Measurements from ENCODE around the gene CHI3L1.

Gene CHI3L1

DNA sequence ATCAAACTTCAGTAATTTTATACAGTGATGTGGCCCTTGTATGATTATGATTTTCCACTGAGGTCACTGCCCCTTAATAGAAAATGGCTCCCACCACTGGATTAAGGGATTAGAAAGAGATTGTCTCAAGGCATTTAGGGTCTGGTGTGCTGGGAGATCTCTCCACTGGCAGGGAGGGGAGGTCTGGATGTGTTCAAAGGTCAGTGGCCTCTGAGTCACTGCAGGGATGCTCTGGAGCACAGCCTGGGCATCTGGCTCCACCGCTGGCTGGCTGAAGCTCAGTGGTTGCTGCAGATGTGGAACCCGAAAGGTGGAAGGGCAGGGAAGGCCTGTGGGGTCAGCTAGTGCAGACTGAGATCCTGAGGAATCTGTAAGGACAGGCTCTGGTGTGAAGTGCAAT lies 18.3 kb upstream of the CHI3L1 start:
- H3K4me3 ChIP-seq (ENCODE audit: low read depth, low read length) = no peak overlapping the region
- no peaks in the 10 kb centered on the region for H3K4me1 ChIP-seq (ENCODE audit: control insufficient read depth, insufficient read depth, low read length)
- H3K36me3 ChIP-seq (ENCODE audit: control insufficient read depth, insufficient read depth, low read length) = no peaks in the 10 kb centered on the region
- H3K9me3 ChIP-seq (ENCODE audit: control insufficient read depth, insufficient read depth, low read length) = no peaks in the 10 kb centered on the region
- no peaks in the 10 kb centered on the region for H3K27me3 ChIP-seq (ENCODE audit: control insufficient read depth, insufficient read depth, low read length)
- H3K9ac ChIP-seq (ENCODE audit: low read depth, low read length) = no peak overlapping the region
- no peak overlapping the region for H3K27ac ChIP-seq (ENCODE audit: low read depth, low read length)

DNA sequence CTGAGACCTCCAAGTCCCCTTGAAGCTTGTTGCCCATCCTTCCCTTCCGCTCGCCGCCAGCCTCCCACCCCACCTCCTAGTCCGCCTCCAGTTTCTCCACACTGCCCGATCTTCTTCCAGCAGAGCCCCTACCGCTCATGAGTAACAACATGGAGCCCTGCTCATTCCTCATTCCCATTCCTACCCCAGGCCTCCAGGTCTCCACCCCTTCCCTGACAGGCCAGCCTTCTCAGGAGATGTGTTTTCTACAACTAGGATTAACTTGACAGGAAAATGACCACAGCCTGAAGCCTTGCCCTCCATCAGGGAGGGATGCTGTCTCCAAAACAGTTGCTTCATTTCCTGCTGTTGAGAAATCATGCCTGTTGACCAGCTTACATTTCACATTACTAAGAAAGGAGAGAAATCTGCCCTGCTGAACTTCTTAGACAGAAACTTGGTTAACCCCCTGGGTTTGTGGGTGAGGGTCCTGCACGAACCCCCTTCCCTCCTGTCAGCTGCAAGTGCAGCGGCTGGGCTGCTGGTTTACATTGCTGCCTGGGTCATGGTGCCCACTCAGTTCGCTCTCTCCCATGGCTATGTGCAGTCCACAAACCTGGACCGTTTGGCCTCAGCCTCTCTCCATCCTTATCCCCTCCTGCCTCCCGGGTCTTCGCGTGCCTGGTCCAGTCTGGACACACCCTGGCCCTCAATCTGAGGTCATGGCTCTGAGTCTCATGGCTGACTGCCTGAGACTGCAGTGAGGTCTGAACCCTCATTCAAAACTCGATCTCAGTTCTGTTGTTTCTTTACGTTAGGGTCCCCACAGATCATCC lies 16.1 kb upstream of the CHI3L1 start:
- Histone ChIP-seq H3K9me3 (ENCODE audit: control insufficient read depth, insufficient read depth, low read length) (no peaks in the 10 kb centered on the region), H3K27ac (ENCODE audit: low read depth, low read length) (no peak overlapping the region), H3K4me1 (ENCODE audit: control insufficient read depth, insufficient read depth, low read length) (no peaks in the 10 kb centered on the region), H3K9ac (ENCODE audit: low read depth, low read length) (no peak overlapping the region), H3K4me3 (ENCODE audit: low read depth, low read length) (no peak overlapping the region), H3K36me3 (ENCODE audit: control insufficient read depth, insufficient read depth, low read length) (no peaks in the 10 kb centered on the region), H3K27me3 (ENCODE audit: control insufficient read depth, insufficient read depth, low read length) (no peaks in the 10 kb centered on the region)

DNA sequence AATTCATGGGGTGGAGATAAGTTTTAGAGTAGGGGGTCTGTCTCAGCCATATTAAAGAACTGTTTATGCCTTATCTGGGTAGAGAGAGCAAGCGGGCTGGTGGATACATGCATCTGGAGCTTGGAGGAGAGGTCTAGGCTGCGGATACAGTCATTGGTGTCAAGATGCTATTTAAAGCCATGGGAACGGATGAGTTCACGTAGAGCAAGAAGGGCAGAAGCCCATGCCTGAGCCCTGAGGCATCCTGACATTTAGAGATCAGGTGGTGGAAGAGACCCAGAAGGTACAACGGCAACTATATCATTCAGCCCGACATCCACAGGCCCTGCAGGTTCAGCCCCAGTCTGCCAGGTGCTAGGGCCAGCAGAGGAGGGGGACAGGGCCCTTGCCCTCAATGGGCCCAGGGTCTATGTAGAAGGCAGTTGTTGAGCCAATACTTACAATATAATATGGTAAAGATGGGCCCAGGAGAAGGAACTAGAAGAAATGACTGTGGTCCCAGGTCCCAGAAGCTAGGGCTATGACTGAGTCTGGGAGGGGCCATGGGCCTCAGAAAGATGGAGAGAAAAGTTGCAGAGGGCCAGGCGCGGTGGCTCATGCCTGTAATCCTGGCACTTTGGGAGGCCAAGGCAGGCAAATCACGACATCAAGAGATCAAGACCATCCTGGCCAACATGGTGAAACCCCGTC lies 15.2 kb upstream of the CHI3L1 start:
- no peak overlapping the region for H3K27ac ChIP-seq (ENCODE audit: low read depth, low read length)
- no peaks in the 10 kb centered on the region for H3K9me3 ChIP-seq (ENCODE audit: control insufficient read depth, insufficient read depth, low read length)
- H3K27me3 ChIP-seq (ENCODE audit: control insufficient read depth, insufficient read depth, low read length) = no peaks in the 10 kb centered on the region

DNA sequence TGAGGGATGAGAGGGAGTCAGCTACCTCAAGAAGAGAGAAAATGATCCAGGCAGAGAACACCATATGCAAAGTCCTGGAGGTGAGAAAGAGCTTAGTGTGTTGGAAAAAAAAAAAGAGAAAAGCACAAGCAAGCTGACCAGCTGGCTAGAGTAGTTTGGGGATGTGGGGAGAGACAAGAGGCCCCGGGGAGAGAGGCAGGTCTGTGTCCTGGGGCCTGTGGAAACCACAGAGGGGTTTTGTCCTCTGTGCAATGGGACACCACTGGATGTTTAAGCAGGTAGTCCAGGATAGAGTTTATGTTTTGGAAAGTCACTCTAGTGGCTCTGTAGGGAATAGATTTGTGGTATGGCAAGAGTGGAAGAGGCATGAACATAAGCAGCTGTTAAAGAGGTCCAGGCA lies 14.4 kb upstream of the CHI3L1 start:
- Histone ChIP-seq H3K27ac (ENCODE audit: low read depth, low read length) (no peak overlapping the region), H3K4me1 (ENCODE audit: control insufficient read depth, insufficient read depth, low read length) (no peaks in the 10 kb centered on the region), H3K9ac (ENCODE audit: low read depth, low read length) (no peak overlapping the region), H3K36me3 (ENCODE audit: control insufficient read depth, insufficient read depth, low read length) (no peaks in the 10 kb centered on the region), H3K9me3 (ENCODE audit: control insufficient read depth, insufficient read depth, low read length) (no peaks in the 10 kb centered on the region), H3K27me3 (ENCODE audit: control insufficient read depth, insufficient read depth, low read length) (no peaks in the 10 kb centered on the region), H3K4me3 (ENCODE audit: low read depth, low read length) (no peak overlapping the region)

More for the DNA sequence above, 15.2 kb upstream of the CHI3L1 start:
- Histone ChIP-seq H3K36me3 (ENCODE audit: control insufficient read depth, insufficient read depth, low read length) (no peaks in the 10 kb centered on the region), H3K9ac (ENCODE audit: low read depth, low read length) (no peak overlapping the region), H3K4me3 (ENCODE audit: low read depth, low read length) (no peak overlapping the region), H3K4me1 (ENCODE audit: control insufficient read depth, insufficient read depth, low read length) (no peaks in the 10 kb centered on the region)

DNA sequence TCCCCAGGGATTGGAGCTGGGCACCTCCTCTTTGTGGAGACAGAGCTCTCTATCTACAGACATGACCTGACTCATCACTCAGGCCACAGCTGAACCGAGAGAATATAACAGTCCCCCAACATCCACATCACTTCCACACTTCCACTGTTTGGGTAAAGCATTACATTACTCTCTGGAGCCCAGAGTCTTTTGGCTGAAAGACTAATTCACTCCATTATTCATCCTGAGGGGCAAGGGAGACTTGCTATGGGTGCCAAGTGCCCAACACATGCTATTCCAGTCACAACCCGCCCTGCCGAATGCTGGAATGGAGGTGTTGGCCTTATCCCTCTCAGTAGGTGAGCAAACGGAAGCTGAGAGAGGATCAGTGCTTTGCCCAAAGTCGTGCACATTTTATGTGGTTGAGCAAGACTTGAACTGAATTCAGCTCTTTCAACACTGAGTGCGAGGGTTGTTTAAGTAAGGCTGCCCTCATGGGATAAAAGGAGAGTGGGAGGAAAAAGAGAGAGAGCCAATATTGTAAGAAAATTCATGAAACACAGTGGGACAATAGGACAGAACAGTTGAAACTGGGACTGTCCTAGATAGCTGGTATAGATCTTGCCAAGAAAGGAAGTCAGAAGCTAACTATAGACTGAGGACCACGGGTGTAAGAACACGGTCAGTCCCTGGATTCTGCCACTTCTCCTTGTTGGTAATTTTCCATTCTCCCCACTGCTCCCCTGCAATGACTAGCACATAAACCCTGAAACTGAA lies 13.5 kb upstream of the CHI3L1 start:
- Histone ChIP-seq H3K9ac (ENCODE audit: low read depth, low read length) (no peak overlapping the region), H3K4me3 (ENCODE audit: low read depth, low read length) (no peak overlapping the region), H3K4me1 (ENCODE audit: control insufficient read depth, insufficient read depth, low read length) (no peaks in the 10 kb centered on the region), H3K36me3 (ENCODE audit: control insufficient read depth, insufficient read depth, low read length) (no peaks in the 10 kb centered on the region), H3K9me3 (ENCODE audit: control insufficient read depth, insufficient read depth, low read length) (no peaks in the 10 kb centered on the region), H3K27me3 (ENCODE audit: control insufficient read depth, insufficient read depth, low read length) (no peaks in the 10 kb centered on the region), H3K27ac (ENCODE audit: low read depth, low read length) (no peak overlapping the region)

DNA sequence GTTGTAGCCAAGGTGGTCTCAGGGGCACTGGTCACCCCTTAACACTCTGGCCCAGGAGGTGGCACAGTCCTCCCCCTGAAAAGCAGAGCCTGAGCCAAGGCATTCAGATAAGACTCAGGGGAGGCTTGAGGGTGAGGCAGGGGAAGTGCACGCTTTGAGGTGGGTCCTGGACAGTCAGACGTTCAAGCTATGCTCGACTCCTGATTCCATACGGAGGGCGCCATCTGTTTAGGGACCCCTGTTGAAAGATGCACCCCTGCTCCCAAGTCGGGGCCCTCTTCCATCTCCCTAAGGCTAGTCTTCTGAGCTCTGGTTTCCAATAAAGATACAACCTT lies 12.9 kb upstream of the CHI3L1 start:
- Histone ChIP-seq H3K36me3 (ENCODE audit: control insufficient read depth, insufficient read depth, low read length) (no peaks in the 10 kb centered on the region), H3K27me3 (ENCODE audit: control insufficient read depth, insufficient read depth, low read length) (no peaks in the 10 kb centered on the region), H3K9ac (ENCODE audit: low read depth, low read length) (no peak overlapping the region), H3K9me3 (ENCODE audit: control insufficient read depth, insufficient read depth, low read length) (no peaks in the 10 kb centered on the region), H3K4me1 (ENCODE audit: control insufficient read depth, insufficient read depth, low read length) (no peaks in the 10 kb centered on the region), H3K27ac (ENCODE audit: low read depth, low read length) (no peak overlapping the region), H3K4me3 (ENCODE audit: low read depth, low read length) (no peak overlapping the region)

DNA sequence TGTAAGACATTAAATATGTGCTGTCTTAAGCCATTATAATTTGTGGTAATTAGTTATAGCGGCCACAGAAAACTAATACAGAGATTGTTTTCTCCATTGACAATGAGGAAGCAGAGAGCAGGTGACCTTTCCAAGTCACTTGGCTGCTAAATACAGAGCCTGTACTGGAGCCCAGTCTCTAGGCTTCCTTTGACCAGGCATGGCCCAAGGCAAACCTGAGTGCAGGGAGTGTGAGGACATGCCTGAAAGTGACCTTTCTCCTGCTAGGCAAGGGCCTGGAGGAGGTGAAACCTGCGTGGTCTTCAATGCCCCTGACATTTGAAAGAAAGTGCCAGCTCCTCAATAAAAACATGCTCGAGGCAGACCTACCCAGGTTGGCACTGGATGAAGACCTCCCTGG lies 12.5 kb upstream of the CHI3L1 start:
- H3K4me1 ChIP-seq (ENCODE audit: control insufficient read depth, insufficient read depth, low read length) = no peaks in the 10 kb centered on the region

DNA sequence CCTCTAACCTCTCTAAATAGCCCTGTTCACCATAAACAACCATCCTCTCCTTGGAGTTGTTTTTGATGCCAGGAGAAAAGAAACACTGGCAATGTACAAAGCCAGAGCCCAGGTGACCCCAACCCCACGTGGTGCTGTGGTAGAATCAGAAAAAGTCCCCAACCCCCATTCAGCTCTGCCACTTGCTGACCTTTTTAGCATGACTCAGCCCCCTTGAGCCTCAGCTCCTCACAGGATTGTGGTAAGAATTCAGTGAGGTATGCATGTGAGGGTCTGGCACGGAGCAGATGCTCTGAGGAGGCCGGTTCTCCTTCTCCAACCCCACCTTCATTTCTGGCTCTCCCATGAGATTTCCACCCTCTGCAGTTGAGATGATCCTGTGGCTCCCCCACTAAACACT lies 11.1 kb upstream of the CHI3L1 start:
- H3K9ac ChIP-seq (ENCODE audit: low read depth, low read length) = no peak overlapping the region
- no peak overlapping the region for H3K27ac ChIP-seq (ENCODE audit: low read depth, low read length)
- H3K27me3 ChIP-seq (ENCODE audit: control insufficient read depth, insufficient read depth, low read length) = no peaks in the 10 kb centered on the region
- H3K4me3 ChIP-seq (ENCODE audit: low read depth, low read length) = no peak overlapping the region
- H3K36me3 ChIP-seq (ENCODE audit: control insufficient read depth, insufficient read depth, low read length) = no peaks in the 10 kb centered on the region
- no peaks in the 10 kb centered on the region for H3K4me1 ChIP-seq (ENCODE audit: control insufficient read depth, insufficient read depth, low read length)
- H3K9me3 ChIP-seq (ENCODE audit: control insufficient read depth, insufficient read depth, low read length) = no peaks in the 10 kb centered on the region

More for the DNA sequence above, 12.5 kb upstream of the CHI3L1 start:
- no peaks in the 10 kb centered on the region for H3K27me3 ChIP-seq (ENCODE audit: control insufficient read depth, insufficient read depth, low read length)
- no peak overlapping the region for H3K9ac ChIP-seq (ENCODE audit: low read depth, low read length)
- H3K4me3 ChIP-seq (ENCODE audit: low read depth, low read length) = no peak overlapping the region
- no peaks in the 10 kb centered on the region for H3K9me3 ChIP-seq (ENCODE audit: control insufficient read depth, insufficient read depth, low read length)
- no peaks in the 10 kb centered on the region for H3K36me3 ChIP-seq (ENCODE audit: control insufficient read depth, insufficient read depth, low read length)
- no peak overlapping the region for H3K27ac ChIP-seq (ENCODE audit: low read depth, low read length)

DNA sequence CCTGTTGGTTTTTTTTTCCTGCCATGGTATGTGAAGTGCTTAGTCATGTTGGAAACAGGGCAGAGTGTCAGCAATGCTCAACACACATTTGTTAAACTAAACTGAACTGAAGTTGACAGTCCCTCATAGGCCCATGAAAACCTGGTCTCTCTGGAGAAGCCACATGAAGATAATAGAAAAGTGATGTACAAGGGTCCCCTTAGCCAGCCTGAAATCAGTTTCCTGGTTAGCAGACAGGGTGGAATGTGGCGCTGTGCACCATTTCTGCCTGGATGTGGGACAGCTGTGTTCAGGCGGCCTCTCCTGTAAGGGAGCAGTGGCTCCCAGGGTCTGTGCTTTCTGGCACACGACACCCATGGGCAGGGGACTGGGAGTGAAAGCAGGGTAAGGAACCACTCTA lies 9.9 kb upstream of the CHI3L1 start:
- no peak overlapping the region for H3K9ac ChIP-seq (ENCODE audit: low read depth, low read length)
- H3K9me3 ChIP-seq (ENCODE audit: control insufficient read depth, insufficient read depth, low read length) = no peaks in the 10 kb centered on the region
- H3K27ac ChIP-seq (ENCODE audit: low read depth, low read length) = no peak overlapping the region
- H3K27me3 ChIP-seq (ENCODE audit: control insufficient read depth, insufficient read depth, low read length) = no peaks in the 10 kb centered on the region
- H3K36me3 ChIP-seq (ENCODE audit: control insufficient read depth, insufficient read depth, low read length) = no peaks in the 10 kb centered on the region
- H3K4me1 ChIP-seq (ENCODE audit: control insufficient read depth, insufficient read depth, low read length) = no peaks in the 10 kb centered on the region
- no peak overlapping the region for H3K4me3 ChIP-seq (ENCODE audit: low read depth, low read length)

DNA sequence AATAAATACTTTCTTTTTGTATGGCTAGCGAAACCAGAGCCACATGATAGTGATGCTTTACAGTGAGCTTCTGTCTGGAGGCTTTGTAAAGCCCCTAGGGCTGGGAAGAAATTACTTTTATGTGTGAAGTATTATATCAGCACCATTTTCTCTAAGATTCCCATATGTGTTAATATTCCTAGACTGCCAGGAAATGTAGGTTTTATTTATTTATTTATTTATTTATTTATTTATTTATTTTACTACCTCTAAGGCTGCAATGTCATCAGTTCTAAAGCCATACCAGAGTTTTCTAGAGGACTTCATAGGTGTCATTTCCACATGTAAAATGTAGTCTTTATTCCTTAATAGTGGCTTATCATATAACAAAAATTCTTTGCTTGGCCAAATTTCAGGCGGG lies 4.4 kb upstream of the CHI3L1 start:
- Histone ChIP-seq H3K27me3 (ENCODE audit: control insufficient read depth, insufficient read depth, low read length) (0 out of 2 replicates have a peak, but pooled peaks cover 5% of the 10 kb centered on the region), H3K9me3 (ENCODE audit: control insufficient read depth, insufficient read depth, low read length) (no peaks in the 10 kb centered on the region), H3K9ac (ENCODE audit: low read depth, low read length) (no peak overlapping the region), H3K36me3 (ENCODE audit: control insufficient read depth, insufficient read depth, low read length) (no peaks in the 10 kb centered on the region), H3K4me1 (ENCODE audit: control insufficient read depth, insufficient read depth, low read length) (peaks cover 16% of the 10 kb centered on the region), H3K4me3 (ENCODE audit: low read depth, low read length) (no peak overlapping the region), H3K27ac (ENCODE audit: low read depth, low read length) (no peak overlapping the region)

DNA sequence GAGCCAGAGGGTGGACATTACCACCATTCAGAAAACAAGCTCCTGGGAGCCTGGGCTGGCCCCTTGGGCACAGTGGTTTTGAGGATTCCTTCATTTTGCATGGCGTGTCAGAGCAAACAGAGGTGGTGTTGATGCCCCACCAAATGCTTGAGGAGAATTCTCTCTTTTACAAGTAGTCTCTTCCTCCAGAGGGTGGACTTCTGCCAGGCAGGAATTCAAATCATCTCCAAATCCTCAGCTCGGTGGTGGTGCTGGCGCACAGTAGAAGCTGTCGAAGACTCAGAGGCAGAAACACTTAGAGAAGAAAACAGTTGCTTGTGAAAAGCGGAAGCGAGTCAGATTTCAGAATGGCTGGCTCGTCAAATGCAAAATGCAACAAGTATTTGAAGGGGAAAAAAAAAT lies 3.4 kb upstream of the CHI3L1 start:
- Histone ChIP-seq H3K27ac (ENCODE audit: low read depth, low read length) (no peak overlapping the region), H3K27me3 (ENCODE audit: control insufficient read depth, insufficient read depth, low read length) (0 out of 2 replicates have a peak, but pooled peaks cover 5% of the 10 kb centered on the region), H3K36me3 (ENCODE audit: control insufficient read depth, insufficient read depth, low read length) (no peaks in the 10 kb centered on the region), H3K9me3 (ENCODE audit: control insufficient read depth, insufficient read depth, low read length) (no peaks in the 10 kb centered on the region), H3K9ac (ENCODE audit: low read depth, low read length) (no peak overlapping the region), H3K4me3 (ENCODE audit: low read depth, low read length) (no peak overlapping the region), H3K4me1 (ENCODE audit: control insufficient read depth, insufficient read depth, low read length) (peaks cover 23% of the 10 kb centered on the region)

All from HUES48 (cell line).